ENCODE measurements around the gene SIT1.
A peak's percentile ranks its signal among the peaks of the same experiment; 100 is the strongest.

The SIT1 gene

GRCh38 chr9:35666549-35666948, 15.8 kb upstream of the SIT1 start:
- TF ChIP-seq CTCF (IDR thresholded peaks at IDR 0.05; ENCODE audit: low read depth, low read length) = no peak
- DNase-seq (ENCODE audit: extremely low read depth, low read depth) = no peak

DNA sequence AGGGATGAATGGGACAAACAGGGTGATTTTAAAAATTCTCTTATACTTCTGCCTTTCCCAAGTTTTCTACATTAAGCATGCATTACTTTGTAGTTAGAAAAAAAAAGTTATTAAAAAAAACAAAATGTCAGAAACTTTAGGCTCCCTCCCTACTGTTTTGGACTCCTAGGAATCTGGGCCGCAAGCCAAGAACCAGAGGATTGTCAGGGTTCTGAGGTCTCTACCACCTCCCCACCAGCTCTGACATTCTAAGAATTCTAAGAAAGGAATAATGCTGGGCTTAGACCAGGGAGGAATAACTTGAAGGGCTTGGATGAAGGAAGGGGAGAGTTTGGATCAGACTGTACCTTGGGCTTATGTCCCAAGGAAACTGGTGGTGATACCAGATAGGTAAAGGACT, 15.3 kb upstream of the SIT1 start:
- DNase-seq (ENCODE audit: extremely low read depth, low read depth) = no peak
- no peak for TF ChIP-seq CTCF (IDR thresholded peaks at IDR 0.05; ENCODE audit: low read depth, low read length)

- no peak for TF ChIP-seq CTCF (IDR thresholded peaks at IDR 0.05; ENCODE audit: low read depth, low read length)
- DNase-seq (ENCODE audit: extremely low read depth, low read depth) = no peak
Measured at GRCh38 chr9:35665471-35665818, 14.7 kb upstream of the SIT1 start.

GRCh38 chr9:35664531-35665470, 14.1 kb upstream of the SIT1 start, which contains the start of gene ARHGEF39:
TSS of gene ARHGEF39 (minus strand) at chr9:35665195. CDS start at chr9:35665169, 26 bp downstream.
- no peak for DNase-seq (ENCODE audit: extremely low read depth, low read depth)
- peak; percentile 23 for TF ChIP-seq CTCF (IDR thresholded peaks at IDR 0.05; ENCODE audit: low read depth, low read length)

- no peak for TF ChIP-seq CTCF (IDR thresholded peaks at IDR 0.05; ENCODE audit: low read depth, low read length)
- DNase-seq (ENCODE audit: extremely low read depth, low read depth) = no peak
Measured at GRCh38 chr9:35662437-35662836, 11.7 kb upstream of the SIT1 start.

DNA sequence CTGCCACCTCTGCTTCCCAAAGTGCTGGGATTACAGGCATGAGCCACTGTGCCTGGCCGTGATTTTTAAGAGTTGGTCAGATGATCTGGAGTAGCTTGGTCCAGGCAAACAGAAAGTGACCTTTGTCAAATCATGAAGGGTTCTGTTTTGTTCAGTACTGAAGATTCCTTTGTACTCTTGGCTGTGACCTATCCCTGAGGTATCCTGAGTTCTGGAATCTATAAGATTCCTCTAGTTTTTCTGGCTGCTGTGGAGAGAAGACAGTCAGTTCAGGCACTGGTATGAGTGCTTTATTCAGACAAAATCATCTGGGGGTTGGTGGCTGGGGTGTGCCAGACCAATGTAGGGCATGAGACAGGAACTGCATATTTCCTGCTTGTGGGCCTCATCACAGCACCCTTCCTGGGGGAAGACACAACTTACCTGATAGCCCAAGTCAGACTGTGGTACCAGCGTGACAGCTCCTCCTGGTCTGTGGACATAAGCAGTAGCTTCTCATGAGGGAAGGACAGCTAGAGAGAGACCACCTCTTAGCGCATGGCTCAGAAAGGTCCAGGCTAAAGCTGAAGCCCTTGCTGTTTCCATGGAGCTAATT, 11.1 kb upstream of the SIT1 start:
- DNase-seq (ENCODE audit: extremely low read depth, low read depth) = no peak
- TF ChIP-seq CTCF (IDR thresholded peaks at IDR 0.05; ENCODE audit: low read depth, low read length) = no peak

DNA sequence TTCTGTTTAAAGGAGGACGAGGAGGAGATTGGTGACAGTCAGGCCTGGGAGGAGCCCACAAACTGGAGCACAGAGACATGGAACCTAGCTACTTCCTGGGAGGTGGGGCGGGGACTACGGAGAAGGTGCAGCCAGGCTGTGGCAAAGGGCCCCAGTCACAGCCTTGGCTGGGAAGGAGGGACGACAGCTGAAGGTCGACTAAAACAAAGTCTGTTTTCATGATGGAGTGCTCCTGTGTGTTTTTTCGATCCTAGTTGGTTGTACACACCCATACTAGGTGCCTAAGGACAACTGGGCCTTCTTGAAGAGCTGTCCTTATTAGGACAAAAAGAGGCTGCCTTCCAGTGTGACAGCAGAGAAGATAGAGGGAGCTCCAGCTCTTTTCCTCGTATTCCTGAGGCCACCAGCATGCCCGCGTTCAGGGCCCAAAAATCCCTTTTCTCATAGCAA, 10.3 kb upstream of the SIT1 start:
- no peak for DNase-seq (ENCODE audit: extremely low read depth, low read depth)
- peak; percentile 65 for TF ChIP-seq CTCF (IDR thresholded peaks at IDR 0.05; ENCODE audit: low read depth, low read length)
